OCI-LY7 (cell line): Measurements from ENCODE around the gene RBM4.

Source experiments
- EZH2phosphoT487 ChIP-seq: fragments of 200-600 bp; sonication (generic); IDR thresholded peaks from 2 replicates; pipeline ENCODE4 v1.6.1; 2018; ENCODE audit warnings: low read depth, borderline replicate concordance, mild to moderate bottlenecking, mixed run types, antibody characterized with exemption, low read length, moderate library complexity, mixed read lengths
- TF ChIP-seq, protein P1 (sequence below): fragments of 200-600 bp; sonication (generic); conservative IDR thresholded peaks from 2 replicates; pipeline ENCODE4 v1.5.1; 2014; ENCODE audit warnings: mild to moderate bottlenecking, antibody characterized with exemption, low read length, moderate library complexity, mixed read lengths

DNA sequence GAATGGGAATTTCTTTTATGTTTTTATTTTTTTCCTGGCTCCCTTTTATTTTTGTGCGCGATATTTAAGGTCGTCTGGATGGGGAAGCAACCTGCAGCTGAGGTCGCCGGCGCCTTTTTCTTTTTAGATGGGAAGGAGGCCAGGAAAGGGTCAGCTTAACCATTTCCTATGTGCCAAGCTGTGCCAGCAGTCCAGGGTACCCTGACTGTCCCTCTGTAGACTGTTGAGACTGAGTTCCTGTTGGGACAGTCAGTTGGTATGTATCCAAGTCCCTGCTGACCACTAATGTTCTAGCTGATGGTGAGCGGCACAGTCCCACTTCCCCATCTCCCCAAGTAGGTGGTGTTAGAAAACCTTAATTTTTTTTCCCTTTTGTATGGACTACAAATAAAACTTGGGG, 11.6 kb upstream of the RBM4 start:
- TF ChIP-seq, protein P1, sequence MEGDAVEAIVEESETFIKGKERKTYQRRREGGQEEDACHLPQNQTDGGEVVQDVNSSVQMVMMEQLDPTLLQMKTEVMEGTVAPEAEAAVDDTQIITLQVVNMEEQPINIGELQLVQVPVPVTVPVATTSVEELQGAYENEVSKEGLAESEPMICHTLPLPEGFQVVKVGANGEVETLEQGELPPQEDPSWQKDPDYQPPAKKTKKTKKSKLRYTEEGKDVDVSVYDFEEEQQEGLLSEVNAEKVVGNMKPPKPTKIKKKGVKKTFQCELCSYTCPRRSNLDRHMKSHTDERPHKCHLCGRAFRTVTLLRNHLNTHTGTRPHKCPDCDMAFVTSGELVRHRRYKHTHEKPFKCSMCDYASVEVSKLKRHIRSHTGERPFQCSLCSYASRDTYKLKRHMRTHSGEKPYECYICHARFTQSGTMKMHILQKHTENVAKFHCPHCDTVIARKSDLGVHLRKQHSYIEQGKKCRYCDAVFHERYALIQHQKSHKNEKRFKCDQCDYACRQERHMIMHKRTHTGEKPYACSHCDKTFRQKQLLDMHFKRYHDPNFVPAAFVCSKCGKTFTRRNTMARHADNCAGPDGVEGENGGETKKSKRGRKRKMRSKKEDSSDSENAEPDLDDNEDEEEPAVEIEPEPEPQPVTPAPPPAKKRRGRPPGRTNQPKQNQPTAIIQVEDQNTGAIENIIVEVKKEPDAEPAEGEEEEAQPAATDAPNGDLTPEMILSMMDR, result no peak
- TF ChIP-seq EZH2phosphoT487, result no peak
